GM10266 (cell line): ENCODE measurements around the gene HCK.

Source experiments
- DNase-seq: peaks from one replicate; pipeline ENCODE4 v3.0.0; 2012; ENCODE audit errors: extremely low spot score
- CTCF ChIP-seq: IDR thresholded peaks from 2 replicates; pipeline ENCODE4 v1.5.1; 2012; ENCODE audit warnings: mild to moderate bottlenecking, low read depth; ENCODE audit not compliant: control insufficient read depth, insufficient read depth; ENCODE audit errors: missing control alignments

Gene HCK

GRCh38 chr20:32108814-32109391, 56.9 kb downstream of the HCK start:
- no peak for DNase-seq
- TF ChIP-seq CTCF = no peak

GRCh38 chr20:32109392-32110172, 57.5 kb downstream of the HCK start, which contains the start of gene TM9SF4:
TM9SF4 (plus strand) TSS chr20:32109714; CDS start chr20:32109741, 27 bp downstream.
- DNase-seq = peak; percentile 90
- no peak for TF ChIP-seq CTCF

DNA sequence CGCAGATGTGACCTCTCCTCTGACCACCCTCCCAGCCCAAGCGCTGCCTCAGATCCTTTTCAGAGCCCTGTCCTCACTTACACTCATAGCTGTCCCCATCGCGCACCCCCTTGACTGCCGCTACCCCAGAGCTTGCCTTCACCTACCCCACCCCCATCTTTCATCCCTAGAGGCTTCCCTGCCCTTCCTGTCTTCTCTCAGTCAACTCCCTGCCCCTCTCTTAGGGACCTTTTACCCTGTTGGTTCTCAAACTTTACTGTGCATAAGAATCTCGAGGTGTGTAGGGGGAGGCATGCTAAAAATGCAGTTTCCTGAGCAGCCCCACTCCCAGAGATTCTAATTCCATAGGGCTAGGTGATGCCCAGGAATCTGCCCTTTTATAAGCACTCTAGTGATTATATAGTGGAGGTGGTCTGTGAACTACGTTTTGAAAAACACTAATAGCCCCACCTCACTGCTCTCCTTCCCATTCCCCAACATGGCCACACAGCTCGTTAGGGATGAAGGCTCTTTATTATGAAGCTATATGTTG, 58.2 kb downstream of the HCK start:
- no peak for TF ChIP-seq CTCF
- DNase-seq = no peak

GRCh38 chr20:32110727-32111126, 58.7 kb downstream of the HCK start:
- no peak for DNase-seq

DNA sequence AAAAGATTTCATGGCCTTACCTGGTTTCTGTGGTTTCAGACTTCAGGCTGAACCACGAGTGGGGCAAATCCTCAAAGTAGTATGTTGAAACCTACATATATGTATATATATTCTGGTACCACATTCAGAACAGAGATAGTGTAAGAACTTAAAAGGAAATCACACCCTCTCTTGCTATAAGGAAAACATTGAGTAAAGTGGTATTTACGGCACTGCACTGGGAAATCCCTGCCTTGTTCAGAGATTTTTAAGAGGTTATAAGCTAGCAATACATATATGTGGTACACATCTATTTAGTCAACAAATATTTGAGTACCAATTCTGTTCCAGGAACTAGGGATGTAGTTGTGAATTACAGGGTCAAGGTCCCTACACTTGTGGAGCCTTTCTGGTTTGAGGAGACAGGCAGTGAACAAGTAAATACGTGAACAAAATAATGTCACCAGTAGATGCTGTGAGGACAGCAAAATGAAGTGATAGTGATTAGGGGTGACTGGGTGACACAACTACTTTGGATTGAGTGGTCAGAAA, 59.2 kb downstream of the HCK start:
- no peak for TF ChIP-seq CTCF
- no peak for DNase-seq

More at GRCh38 chr20:32110727-32111126, 58.7 kb downstream of the HCK start:
- TF ChIP-seq CTCF = no peak

DNA sequence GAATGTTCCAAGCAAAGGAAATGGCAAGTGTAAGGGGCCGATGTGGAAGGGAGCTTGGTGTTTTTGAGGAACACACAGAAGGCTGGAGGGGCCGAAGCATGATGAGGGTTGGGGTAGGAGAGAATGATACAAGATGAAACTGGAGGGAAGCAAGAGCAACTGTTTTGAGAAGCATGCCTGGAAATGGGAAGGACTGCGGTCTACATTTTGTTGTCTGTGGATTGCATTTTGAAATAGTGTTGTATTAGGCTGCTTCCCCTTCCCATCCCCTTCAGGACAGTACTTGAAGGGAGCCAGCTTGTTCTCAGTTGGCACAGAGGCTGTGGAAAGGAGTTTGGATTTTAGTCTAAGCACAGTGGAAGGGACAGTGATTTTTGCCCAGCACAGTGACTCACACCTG, 59.7 kb downstream of the HCK start:
- no peak for TF ChIP-seq CTCF
- no peak for DNase-seq
